WTC11 (cell line): ENCODE results near the gene PTPMT1. TPM values are rescaled to one million over a fixed set of nuclear protein-coding genes. Genes with fewer than 3 reads are reported as not detected.

Experiments used
- ARID4B ChIP-seq: sonication (generic); formaldehyde crosslinking; IDR thresholded peaks from 2 replicates; pipeline ENCODE4 v1.8.0; 2023; ENCODE audit warnings: missing genetic modification reagents, mild to moderate bottlenecking, borderline replicate concordance
- CREB1 ChIP-seq: sonication (generic); formaldehyde crosslinking; IDR thresholded peaks from 2 replicates; pipeline ENCODE4 v1.8.0; 2023; ENCODE audit warnings: mild to moderate bottlenecking, missing genetic modification reagents
- CTCF ChIP-seq: fragments of 200-600 bp; IDR thresholded peaks from 2 replicates; pipeline ENCODE4 v1.8.0; 2022; ENCODE audit warnings: antibody characterized with exemption
- ETV6 ChIP-seq: sonication (generic); formaldehyde crosslinking; IDR thresholded peaks from 2 replicates; pipeline ENCODE4 v1.8.1; 2022; ENCODE audit warnings: mild to moderate bottlenecking, missing genetic modification reagents
- FOXK1 ChIP-seq: sonication (generic); formaldehyde crosslinking; IDR thresholded peaks from 2 replicates; pipeline ENCODE4 v1.8.0; 2022; ENCODE audit warnings: mild to moderate bottlenecking, moderate library complexity, missing genetic modification reagents
- GTF2I ChIP-seq: fragments of 250-450 bp; sonication (Bioruptor Pico); conservative IDR thresholded peaks from 2 replicates; pipeline ENCODE4 v1.4.0; 2021; ENCODE audit warnings: mild to moderate bottlenecking
- HMGA2 ChIP-seq: fragments of 250-450 bp; sonication (Bioruptor Pico); IDR thresholded peaks from 2 replicates; pipeline ENCODE4 v1.4.0; 2021; ENCODE audit warnings: mild to moderate bottlenecking, moderate library complexity
- IRF1 ChIP-seq: sonication (generic); formaldehyde crosslinking; IDR thresholded peaks from 2 replicates; pipeline ENCODE4 v1.8.0; 2023; ENCODE audit warnings: missing genetic modification reagents
- KAT7 ChIP-seq: sonication (generic); formaldehyde crosslinking; IDR thresholded peaks from 2 replicates; pipeline ENCODE4 v1.8.1; 2023; ENCODE audit warnings: missing genetic modification reagents, mild to moderate bottlenecking, borderline replicate concordance
- MAX ChIP-seq: sonication (generic); formaldehyde crosslinking; IDR thresholded peaks from 2 replicates; pipeline ENCODE4 v1.8.0; 2022; ENCODE audit warnings: mild to moderate bottlenecking, missing genetic modification reagents
- NR1H2 ChIP-seq: sonication (generic); formaldehyde crosslinking; IDR thresholded peaks from 2 replicates; pipeline ENCODE4 v1.9.0; 2021; ENCODE audit warnings: mild to moderate bottlenecking, moderate library complexity, missing genetic modification reagents
- NR2C2 ChIP-seq: sonication (generic); formaldehyde crosslinking; IDR thresholded peaks from 2 replicates; pipeline ENCODE4 v1.8.0; 2022; ENCODE audit warnings: mild to moderate bottlenecking, missing genetic modification reagents
- RELA ChIP-seq: sonication (generic); formaldehyde crosslinking; IDR thresholded peaks from 2 replicates; pipeline ENCODE4 v1.8.1; 2022; ENCODE audit warnings: missing genetic modification reagents, mild to moderate bottlenecking, borderline replicate concordance
- RORB ChIP-seq: fragments of 250-450 bp; sonication (Bioruptor Pico); IDR thresholded peaks from 2 replicates; pipeline ENCODE4 v1.9.0; 2021; ENCODE audit warnings: mild to moderate bottlenecking
- SMAD4 ChIP-seq: sonication (generic); formaldehyde crosslinking; IDR thresholded peaks from 2 replicates; pipeline ENCODE4 v1.8.0; 2022; ENCODE audit warnings: mild to moderate bottlenecking, missing genetic modification reagents
- TCF7 ChIP-seq: sonication (generic); formaldehyde crosslinking; IDR thresholded peaks from 2 replicates; pipeline ENCODE4 v1.8.0; 2022; ENCODE audit warnings: mild to moderate bottlenecking, low read depth, missing genetic modification reagents, moderate library complexity
- TEAD1 ChIP-seq: sonication (generic); formaldehyde crosslinking; IDR thresholded peaks from 2 replicates; pipeline ENCODE4 v1.8.0; 2022; ENCODE audit warnings: mild to moderate bottlenecking, missing genetic modification reagents
- USF2 ChIP-seq: sonication (generic); formaldehyde crosslinking; IDR thresholded peaks from 2 replicates; pipeline ENCODE4 v1.8.1; 2023; ENCODE audit warnings: mild to moderate bottlenecking, missing genetic modification reagents, moderate library complexity
- ZNF121 ChIP-seq: sonication (generic); formaldehyde crosslinking; IDR thresholded peaks from 2 replicates; pipeline ENCODE4 v1.8.0; 2023; ENCODE audit warnings: missing genetic modification reagents
- ZNF281 ChIP-seq: sonication (generic); formaldehyde crosslinking; IDR thresholded peaks from 2 replicates; pipeline ENCODE4 v1.8.0; 2023; ENCODE audit warnings: mild to moderate bottlenecking, missing genetic modification reagents
- ZNF396 ChIP-seq: fragments of 250-450 bp; sonication (Bioruptor Pico); IDR thresholded peaks from 2 replicates; pipeline ENCODE4 v1.8.0; 2021; ENCODE audit warnings: mild to moderate bottlenecking, moderate library complexity, borderline replicate concordance
- ZNF425 ChIP-seq: fragments of 250-450 bp; sonication (Bioruptor Pico); conservative IDR thresholded peaks from 2 replicates; pipeline ENCODE4 v1.9.0; 2021; ENCODE audit warnings: mild to moderate bottlenecking
- total RNA-seq: library from RNA; stranded (reverse); gene quantifications from 3 replicates; pipeline ENCODE4 v1.2.3, GENCODE V29; 2021

Gene PTPMT1
- total RNA-seq, 1 experiment from 2014 or later, result 49.5 TPM

GRCh38 chr11:47589977-47590861 lies 24.8 kb downstream of the PTPMT1 start (continued):
- TF ChIP-seq USF2 (CRISPR knock-in tag) (no peak; the same call in 1 of the 2 replicates), CREB1 (CRISPR knock-in tag) (no peak), TEAD1 (CRISPR knock-in tag) (peak; percentile 58; the same call in 1 of the 2 replicates), IRF1 (CRISPR knock-in tag) (no peak), ARID4B (no peak; the same call in 1 of the 2 replicates), ZNF121 (no peak), SMAD4 (CRISPR knock-in tag) (no peak), TCF7 (no peak), ETV6 (CRISPR knock-in tag) (no peak), FOXK1 (CRISPR knock-in tag) (no peak), ZNF281 (CRISPR knock-in tag) (no peak), NR2C2 (CRISPR knock-in tag) (no peak), ZNF425 (no peak), GTF2I (no peak), NR1H2 (CRISPR knock-in tag) (no peak), RELA (no peak), KAT7 (CRISPR knock-in tag) (no peak), MAX (CRISPR knock-in tag) (peak; percentile 94), RORB (CRISPR knock-in tag) (no peak), HMGA2 (no peak), ZNF396 (CRISPR knock-in tag) (no peak), CTCF (no peak)
